ENCODE data around the gene EMP1. TPM values are rescaled to one million over a fixed set of nuclear protein-coding genes. Genes with fewer than 3 reads are reported as not detected.

The EMP1 gene
- polyA plus RNA-seq, 1 donor from 2014 or later: 0.33 TPM

- TF ChIP-seq, protein P1, sequence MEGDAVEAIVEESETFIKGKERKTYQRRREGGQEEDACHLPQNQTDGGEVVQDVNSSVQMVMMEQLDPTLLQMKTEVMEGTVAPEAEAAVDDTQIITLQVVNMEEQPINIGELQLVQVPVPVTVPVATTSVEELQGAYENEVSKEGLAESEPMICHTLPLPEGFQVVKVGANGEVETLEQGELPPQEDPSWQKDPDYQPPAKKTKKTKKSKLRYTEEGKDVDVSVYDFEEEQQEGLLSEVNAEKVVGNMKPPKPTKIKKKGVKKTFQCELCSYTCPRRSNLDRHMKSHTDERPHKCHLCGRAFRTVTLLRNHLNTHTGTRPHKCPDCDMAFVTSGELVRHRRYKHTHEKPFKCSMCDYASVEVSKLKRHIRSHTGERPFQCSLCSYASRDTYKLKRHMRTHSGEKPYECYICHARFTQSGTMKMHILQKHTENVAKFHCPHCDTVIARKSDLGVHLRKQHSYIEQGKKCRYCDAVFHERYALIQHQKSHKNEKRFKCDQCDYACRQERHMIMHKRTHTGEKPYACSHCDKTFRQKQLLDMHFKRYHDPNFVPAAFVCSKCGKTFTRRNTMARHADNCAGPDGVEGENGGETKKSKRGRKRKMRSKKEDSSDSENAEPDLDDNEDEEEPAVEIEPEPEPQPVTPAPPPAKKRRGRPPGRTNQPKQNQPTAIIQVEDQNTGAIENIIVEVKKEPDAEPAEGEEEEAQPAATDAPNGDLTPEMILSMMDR (IDR thresholded peaks at IDR 0.05; ENCODE audit: poor library complexity, severe bottlenecking): no peak
Measured at GRCh38 chr12:13241833-13242488, 45.4 kb downstream of the EMP1 start (continued).

DNA sequence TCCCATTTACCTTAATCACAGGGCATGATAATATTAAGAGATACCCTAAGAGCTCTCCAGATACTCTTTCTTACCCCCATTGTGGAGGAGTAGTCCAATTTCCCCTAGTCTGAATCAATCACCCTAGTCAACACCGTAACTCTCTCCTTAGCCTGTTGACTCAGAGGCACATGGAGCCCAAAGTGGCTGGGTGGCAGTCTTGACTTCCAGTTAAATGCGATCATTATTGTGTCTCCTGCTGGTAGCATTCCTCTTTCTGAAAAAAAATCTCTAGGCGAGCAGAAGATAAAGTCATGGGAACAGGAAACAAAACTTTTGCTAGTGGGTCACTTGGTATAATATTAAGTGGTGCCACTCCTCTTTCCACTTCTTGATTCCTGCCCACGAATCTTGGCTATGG is 46.4 kb downstream of the EMP1 start:
- no peaks in the 10 kb centered on the region for H3K9me3 ChIP-seq (ENCODE audit: low read length)
- H2AFZ ChIP-seq (ENCODE audit: low read depth, low read length): no peak overlapping the region
- H3K9ac ChIP-seq (ENCODE audit: low read length): no peak overlapping the region
- H3K4me2 ChIP-seq (ENCODE audit: low read length): no peak overlapping the region
- no peaks in the 10 kb centered on the region for H3K27me3 ChIP-seq (ENCODE audit: insufficient read depth, low read depth, low read length)
- no peaks in the 10 kb centered on the region for H4K20me1 ChIP-seq (ENCODE audit: insufficient read depth)
- no peaks in the 10 kb centered on the region for H3K9me2 ChIP-seq (ENCODE audit: insufficient read depth, low read length)
- TF ChIP-seq MXI1 (conservative IDR thresholded peaks at IDR 0.05; ENCODE audit: poor library complexity, severe bottlenecking): no peak
- TF ChIP-seq POLR2AphosphoS5 (IDR thresholded peaks at IDR 0.05): no peak
- no peak overlapping the region for H3K4me3 ChIP-seq (ENCODE audit: low read length)
- no peaks in the 10 kb centered on the region for H3F3A ChIP-seq (ENCODE audit: insufficient read depth, low read length, poor library complexity, severe bottlenecking)
- no peak overlapping the region for H3K27ac ChIP-seq (ENCODE audit: low read length)
- no peaks in the 10 kb centered on the region for H3K79me2 ChIP-seq (replicated peaks; ENCODE audit: insufficient read depth, low read length)
- no peaks in the 10 kb centered on the region for H3K36me3 ChIP-seq (ENCODE audit: insufficient read depth, low read length)

DNA sequence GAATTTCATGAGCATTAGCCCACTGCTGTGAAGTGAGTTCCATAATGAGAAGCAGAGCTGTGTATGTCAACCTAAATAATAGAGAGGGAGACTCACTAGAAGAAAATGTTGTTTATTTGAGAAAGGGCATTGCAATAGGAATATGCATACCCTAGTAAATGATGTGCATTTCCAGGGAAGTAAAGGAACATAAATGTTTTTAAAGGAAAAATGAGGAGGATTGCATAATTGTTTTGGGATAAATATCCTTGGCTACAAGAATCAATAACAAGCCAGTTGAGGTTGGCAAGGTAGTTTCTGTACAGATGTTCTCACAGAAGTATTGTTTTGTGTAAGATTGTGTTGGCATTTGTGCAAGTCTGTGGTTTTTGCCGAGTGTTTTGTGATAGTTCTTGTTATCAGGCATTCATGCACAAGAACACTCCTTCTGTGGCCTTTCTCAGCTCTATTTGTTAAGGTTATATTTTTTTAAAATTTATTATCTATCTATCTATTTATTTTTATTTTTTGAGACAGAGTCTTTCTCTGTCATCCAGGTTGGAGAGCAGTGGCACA is 47.1 kb downstream of the EMP1 start:
- H3K4me2 ChIP-seq (ENCODE audit: low read length): no peak overlapping the region

More for the DNA sequence above, 47.1 kb downstream of the EMP1 start:
- no peak overlapping the region for H3K4me3 ChIP-seq (ENCODE audit: low read length)
- TF ChIP-seq TAF1 (IDR thresholded peaks at IDR 0.05; ENCODE audit: low read depth) (no peak), EZH2 (IDR thresholded peaks at IDR 0.05; ENCODE audit: borderline replicate concordance, insufficient read depth, low read length, poor library complexity, severe bottlenecking) (no peak), SMC3 (conservative IDR thresholded peaks at IDR 0.05; ENCODE audit: poor library complexity) (no peak), EP300 (conservative IDR thresholded peaks at IDR 0.05; ENCODE audit: poor library complexity, severe bottlenecking) (no peak), MXI1 (conservative IDR thresholded peaks at IDR 0.05; ENCODE audit: poor library complexity, severe bottlenecking) (no peak), RAD21 (conservative IDR thresholded peaks at IDR 0.05) (no peak)
- TF ChIP-seq, protein P2, sequence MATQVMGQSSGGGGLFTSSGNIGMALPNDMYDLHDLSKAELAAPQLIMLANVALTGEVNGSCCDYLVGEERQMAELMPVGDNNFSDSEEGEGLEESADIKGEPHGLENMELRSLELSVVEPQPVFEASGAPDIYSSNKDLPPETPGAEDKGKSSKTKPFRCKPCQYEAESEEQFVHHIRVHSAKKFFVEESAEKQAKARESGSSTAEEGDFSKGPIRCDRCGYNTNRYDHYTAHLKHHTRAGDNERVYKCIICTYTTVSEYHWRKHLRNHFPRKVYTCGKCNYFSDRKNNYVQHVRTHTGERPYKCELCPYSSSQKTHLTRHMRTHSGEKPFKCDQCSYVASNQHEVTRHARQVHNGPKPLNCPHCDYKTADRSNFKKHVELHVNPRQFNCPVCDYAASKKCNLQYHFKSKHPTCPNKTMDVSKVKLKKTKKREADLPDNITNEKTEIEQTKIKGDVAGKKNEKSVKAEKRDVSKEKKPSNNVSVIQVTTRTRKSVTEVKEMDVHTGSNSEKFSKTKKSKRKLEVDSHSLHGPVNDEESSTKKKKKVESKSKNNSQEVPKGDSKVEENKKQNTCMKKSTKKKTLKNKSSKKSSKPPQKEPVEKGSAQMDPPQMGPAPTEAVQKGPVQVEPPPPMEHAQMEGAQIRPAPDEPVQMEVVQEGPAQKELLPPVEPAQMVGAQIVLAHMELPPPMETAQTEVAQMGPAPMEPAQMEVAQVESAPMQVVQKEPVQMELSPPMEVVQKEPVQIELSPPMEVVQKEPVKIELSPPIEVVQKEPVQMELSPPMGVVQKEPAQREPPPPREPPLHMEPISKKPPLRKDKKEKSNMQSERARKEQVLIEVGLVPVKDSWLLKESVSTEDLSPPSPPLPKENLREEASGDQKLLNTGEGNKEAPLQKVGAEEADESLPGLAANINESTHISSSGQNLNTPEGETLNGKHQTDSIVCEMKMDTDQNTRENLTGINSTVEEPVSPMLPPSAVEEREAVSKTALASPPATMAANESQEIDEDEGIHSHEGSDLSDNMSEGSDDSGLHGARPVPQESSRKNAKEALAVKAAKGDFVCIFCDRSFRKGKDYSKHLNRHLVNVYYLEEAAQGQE (IDR thresholded peaks at IDR 0.05; ENCODE audit: borderline replicate concordance): no peak
- TF ChIP-seq, protein P1 (IDR thresholded peaks at IDR 0.05; ENCODE audit: poor library complexity, severe bottlenecking): no peak
- H4K20me1 ChIP-seq (ENCODE audit: insufficient read depth): no peaks in the 10 kb centered on the region
- no peaks in the 10 kb centered on the region for H3K36me3 ChIP-seq (ENCODE audit: insufficient read depth, low read length)
- no peaks in the 10 kb centered on the region for H3K79me2 ChIP-seq (replicated peaks; ENCODE audit: insufficient read depth, low read length)
- H2AFZ ChIP-seq (ENCODE audit: low read depth, low read length): no peak overlapping the region
- H3K9ac ChIP-seq (ENCODE audit: low read length): no peak overlapping the region
- H3K9me3 ChIP-seq (ENCODE audit: low read length): no peaks in the 10 kb centered on the region
- no peaks in the 10 kb centered on the region for H3F3A ChIP-seq (ENCODE audit: insufficient read depth, low read length, poor library complexity, severe bottlenecking)
- H3K27ac ChIP-seq (ENCODE audit: low read length): no peak overlapping the region
- no peaks in the 10 kb centered on the region for H3K27me3 ChIP-seq (ENCODE audit: insufficient read depth, low read depth, low read length)
- H3K9me2 ChIP-seq (ENCODE audit: insufficient read depth, low read length): no peaks in the 10 kb centered on the region
